Activated naive CD4-positive, alpha-beta T cell (primary cell): ENCODE measurements around the gene SLC2A13.
"Not testable (repeated sequence)": the region's sequence is repeated elsewhere in the genome, so short reads cannot be mapped to it uniquely, and the experiment has no call there.

Experiments used
- DNase-seq, 4 experiments: peaks; one replicate each; lab custom pipeline; 2025; lab: John Stamatoyannopoulos, UW

SLC2A13 gene

GRCh38 chr12:39923364-39923763 is 182.5 kb downstream of the SLC2A13 start:
- DNase-seq = no peak

GRCh38 chr12:39922598-39922997 is 183.3 kb downstream of the SLC2A13 start:
- not testable (repeated sequence) for DNase-seq

- no peak for DNase-seq
Measured at GRCh38 chr12:39920647-39921046, 185.2 kb downstream of the SLC2A13 start.

GRCh38 chr12:39920222-39920621 is 185.7 kb downstream of the SLC2A13 start:
- DNase-seq = no peak

GRCh38 chr12:39919790-39920189 is 186.1 kb downstream of the SLC2A13 start:
- no peak for DNase-seq

- DNase-seq = no peak
Measured at GRCh38 chr12:39915249-39915648, 190.6 kb downstream of the SLC2A13 start.

- DNase-seq = no peak
Measured at GRCh38 chr12:39912211-39912980, 193.5 kb downstream of the SLC2A13 start.

GRCh38 chr12:39906237-39906636 is 199.6 kb downstream of the SLC2A13 start:
- DNase-seq = no peak

- no peak for DNase-seq
Measured at GRCh38 chr12:39905152-39905551, 200.7 kb downstream of the SLC2A13 start.

GRCh38 chr12:39902821-39903220 is 203.1 kb downstream of the SLC2A13 start:
- no peak for DNase-seq

- no peak for DNase-seq
Measured at GRCh38 chr12:39897315-39897714, 208.6 kb downstream of the SLC2A13 start.

- not testable (repeated sequence) for DNase-seq
Measured at GRCh38 chr12:39893388-39893787, 212.5 kb downstream of the SLC2A13 start.

GRCh38 chr12:39892146-39892545 is 213.7 kb downstream of the SLC2A13 start:
- no peak for DNase-seq

GRCh38 chr12:39887856-39888255 is 218.0 kb downstream of the SLC2A13 start:
- no peak for DNase-seq

- no peak for DNase-seq
Measured at GRCh38 chr12:39886106-39886505, 219.8 kb downstream of the SLC2A13 start.

GRCh38 chr12:39884616-39885125 is 221.2 kb downstream of the SLC2A13 start:
- DNase-seq = no peak

- no peak for DNase-seq
Measured at GRCh38 chr12:39883411-39883810, 222.5 kb downstream of the SLC2A13 start.

- no peak for DNase-seq
Measured at GRCh38 chr12:39878753-39879152, 227.1 kb downstream of the SLC2A13 start.

GRCh38 chr12:39875721-39876120 is 230.2 kb downstream of the SLC2A13 start:
- no peak for DNase-seq

GRCh38 chr12:39874785-39875184 is 231.1 kb downstream of the SLC2A13 start:
- no peak for DNase-seq

- DNase-seq = no peak
Measured at GRCh38 chr12:39873065-39873464, 232.8 kb downstream of the SLC2A13 start.

- DNase-seq = no peak
Measured at GRCh38 chr12:39872425-39872824, 233.5 kb downstream of the SLC2A13 start.

GRCh38 chr12:39868328-39868725 is 237.6 kb downstream of the SLC2A13 start:
- DNase-seq = no peak
